GM19035 (cell line): Measurements from ENCODE around the gene GHRL.
"Not testable (repeated sequence)": the region's sequence is repeated elsewhere in the genome, so short reads cannot be mapped to it uniquely, and the experiment has no call there.

Source experiments
- ATAC-seq: cut with Tn5 transposase; IDR thresholded peaks from one replicate; pipeline ENCODE4 v1.9.1; 2021; ENCODE audit not compliant: unreplicated experiment

Gene GHRL

DNA sequence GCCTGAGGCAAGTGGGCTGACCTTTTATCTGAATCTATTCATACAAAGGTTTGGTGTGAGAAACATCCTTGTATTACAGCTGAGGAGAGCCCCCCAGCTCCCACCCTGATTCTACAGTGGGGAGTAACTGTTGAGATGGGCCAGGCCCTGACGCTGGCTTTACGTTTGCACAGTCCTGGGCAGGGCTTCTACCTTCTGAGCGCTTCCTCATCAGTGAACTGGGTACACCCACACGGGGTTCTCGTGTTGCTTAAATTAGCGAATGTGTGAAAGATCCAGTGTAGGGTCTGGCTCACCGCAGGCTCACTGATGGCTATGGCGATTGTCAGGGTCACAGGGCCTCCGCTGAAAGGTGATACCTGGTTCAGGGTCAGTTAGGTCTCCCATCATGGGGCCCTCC lies 7.3 kb upstream of the GHRL start:
- ATAC-seq, result no peak

DNA sequence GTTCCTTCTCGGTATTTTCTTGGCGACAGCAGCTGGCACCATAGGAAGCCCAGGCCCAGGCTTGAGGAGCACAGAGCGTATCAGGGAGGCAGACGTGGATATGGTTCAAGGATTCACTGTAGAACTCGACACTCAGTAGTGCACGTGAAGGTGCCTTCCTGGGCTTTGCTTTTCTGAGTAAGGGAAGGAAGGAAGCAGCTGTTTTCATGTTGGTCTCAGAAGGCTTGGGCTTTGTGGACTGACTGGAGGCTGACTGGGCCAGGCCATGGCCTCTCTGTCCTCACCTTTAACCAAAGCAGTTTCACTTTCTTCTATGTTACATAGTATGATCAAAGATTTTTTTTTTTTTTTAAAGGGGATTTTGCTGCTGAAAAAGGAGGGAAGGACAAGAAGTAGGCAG lies 6.9 kb upstream of the GHRL start:
- no peak for ATAC-seq

DNA sequence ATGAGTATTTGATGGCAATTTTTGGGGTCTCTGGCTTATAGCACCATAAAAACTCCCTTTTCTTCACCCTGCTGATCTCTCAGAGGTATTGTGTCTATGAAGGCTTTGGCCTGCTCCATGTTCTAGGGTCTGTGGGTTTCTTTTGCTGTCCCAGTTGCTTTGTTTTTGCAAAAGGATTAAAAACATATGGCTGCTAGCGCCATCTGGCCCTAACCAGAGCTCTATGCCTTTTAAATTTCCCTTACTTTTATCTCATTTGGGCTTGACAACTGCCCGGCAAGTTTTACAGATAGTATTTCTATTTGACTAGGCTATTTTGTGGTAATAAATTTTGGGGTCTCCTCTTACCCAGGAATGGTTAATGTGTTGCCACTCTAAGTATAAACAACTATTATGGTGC lies 6.4 kb upstream of the GHRL start:
- no peak for ATAC-seq

DNA sequence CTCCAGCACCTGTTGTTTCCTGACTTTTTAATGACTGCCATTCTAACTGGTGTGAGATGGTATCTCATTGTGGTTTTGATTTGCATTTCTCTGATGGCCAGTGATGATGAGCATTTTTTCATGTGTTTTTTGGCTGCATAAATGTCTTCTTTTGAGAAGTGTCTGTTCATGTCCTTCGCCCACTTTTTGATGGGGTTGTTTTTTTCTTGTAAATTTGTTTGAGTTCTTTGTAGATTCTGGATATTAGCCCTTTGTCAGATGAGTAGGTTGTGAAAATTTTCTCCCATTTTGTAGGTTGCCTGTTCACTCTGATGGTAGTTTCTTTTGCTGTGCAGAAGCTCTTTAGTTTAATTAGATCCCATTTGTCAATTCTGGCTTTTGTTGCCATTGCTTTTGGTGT lies 5.3 kb upstream of the GHRL start:
- ATAC-seq, result not testable (repeated sequence)

DNA sequence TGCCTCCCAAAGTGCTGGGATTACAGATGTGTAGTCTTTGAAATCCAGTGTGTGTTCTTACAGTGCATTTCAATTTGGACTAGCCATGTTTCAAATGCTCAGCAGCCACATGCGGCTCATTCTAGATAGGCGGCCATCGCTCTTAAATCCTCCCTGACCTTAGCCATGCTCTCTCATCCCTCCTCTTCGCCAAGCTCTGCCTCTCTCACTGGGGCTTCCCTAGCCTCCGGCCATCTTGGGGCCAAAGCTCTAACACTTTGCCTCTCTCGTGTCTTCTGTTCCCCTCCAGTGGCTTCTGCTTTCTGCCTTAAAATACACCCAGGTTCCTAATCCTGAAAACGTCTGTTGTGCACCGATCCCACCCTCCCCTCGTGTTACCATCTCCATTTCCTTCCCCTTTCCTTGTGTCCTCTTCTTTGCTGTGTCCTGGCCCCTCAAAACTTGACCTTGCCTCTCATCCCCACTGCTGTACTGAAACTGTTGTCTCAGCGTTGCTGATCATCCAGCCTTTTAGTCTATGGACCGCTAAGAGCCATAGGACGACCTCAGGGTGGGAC lies 1.4 kb upstream of the GHRL start:
- ATAC-seq, result no peak

DNA sequence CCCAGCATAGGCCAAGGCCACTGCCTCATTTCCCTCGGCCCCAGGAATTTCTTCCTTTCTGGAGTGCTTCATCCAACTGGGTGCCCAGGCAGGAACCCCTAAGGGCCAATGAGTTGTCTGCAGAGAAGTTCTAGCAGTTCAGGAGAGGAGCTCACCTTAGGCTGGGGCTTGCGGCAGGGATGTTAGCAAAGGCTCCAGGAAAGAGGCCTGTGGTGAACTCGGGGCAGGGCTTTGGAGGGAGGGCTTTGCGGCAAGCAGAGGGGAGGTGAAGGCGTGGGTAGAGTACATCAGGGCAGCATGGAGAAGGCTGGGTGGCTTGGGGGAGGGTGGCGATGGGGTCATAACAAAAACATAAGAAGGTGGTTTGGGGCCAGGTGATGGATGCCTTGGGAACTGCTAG lies 1.1 kb downstream of the GHRL start:
- ATAC-seq, result no peak

DNA sequence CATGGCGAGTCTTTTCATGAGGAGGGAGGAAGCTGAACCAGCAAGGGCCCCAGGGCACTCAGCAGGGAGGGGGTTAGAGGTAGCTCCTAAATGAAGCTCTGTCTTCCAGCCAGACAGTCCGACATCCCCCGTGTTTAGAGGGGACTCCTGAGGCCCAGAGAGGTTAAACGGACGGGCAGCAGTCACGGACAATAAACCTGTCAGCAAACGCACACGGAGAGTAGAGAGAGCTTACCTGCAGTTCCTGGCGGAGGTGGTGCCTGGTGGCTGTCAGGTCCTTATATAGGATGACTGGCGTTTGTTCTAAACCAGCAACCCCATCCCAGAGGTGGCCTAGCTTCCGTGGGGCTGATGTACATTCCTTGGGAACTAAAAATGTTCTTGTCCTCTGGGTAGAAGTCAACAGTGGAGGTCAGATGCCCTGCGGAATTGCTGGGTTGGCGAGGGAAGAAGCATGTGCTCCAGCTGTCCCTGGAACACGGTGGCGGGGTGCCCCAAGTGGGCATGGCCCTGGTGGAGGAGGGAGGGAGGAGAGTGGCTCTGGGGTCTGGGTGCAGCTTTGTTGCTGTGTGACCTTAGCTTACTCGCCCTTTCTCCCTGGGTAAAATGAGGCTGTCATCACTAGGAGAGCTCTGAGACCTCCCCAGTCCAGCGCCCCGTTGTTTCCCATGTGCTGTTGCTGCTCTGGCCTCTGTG lies 2.1 kb downstream of the GHRL start:
- ATAC-seq, result no peak

DNA sequence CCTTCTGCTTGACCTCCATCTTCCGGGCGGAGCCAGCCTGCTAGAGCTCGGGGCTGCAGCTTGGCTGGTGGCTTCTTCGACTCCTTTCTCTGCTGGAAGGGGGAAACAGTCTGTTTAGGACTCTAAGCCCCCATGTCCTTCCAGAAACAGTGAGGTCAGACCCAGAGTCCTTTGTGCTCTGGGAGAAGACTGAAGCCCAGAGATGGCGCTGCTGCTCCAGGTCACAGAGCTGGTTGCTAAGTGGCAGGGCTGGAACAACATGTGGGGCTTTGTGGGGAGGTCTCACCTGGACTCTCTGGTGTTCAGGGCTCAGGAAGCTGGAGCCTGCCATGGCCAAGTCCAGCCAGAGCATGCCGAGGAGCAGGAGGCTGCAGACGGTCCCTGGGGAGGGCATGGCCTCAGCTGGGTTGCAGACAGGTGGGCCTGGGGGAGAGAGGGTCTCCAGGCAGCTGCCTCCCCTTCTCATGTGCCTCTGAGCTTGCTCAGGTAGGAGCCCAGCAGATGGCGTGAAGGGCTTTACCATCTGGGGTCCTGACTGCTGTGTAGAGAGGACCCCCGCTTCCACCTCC lies 2.9 kb downstream of the GHRL start:
- no peak for ATAC-seq

DNA sequence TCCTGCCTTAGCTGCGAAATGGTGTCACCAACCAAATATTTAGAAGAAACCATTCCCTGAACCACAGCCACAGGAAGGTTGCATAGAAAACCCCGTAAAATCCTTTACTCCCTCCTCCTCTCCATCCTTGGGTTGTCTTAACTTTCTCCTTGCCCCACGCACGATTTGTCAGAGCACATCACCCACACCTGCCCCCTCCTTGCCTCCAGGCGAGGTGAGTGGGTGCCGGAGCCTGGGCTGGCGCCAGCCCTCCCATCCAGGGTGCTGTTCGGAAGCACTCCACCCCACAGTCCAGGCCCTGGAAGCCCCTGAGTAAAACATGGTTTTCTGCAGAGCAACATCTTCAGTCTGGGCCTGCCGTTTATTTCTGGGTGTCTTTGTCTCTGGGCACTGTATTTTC lies 3.7 kb downstream of the GHRL start:
- no peak for ATAC-seq

DNA sequence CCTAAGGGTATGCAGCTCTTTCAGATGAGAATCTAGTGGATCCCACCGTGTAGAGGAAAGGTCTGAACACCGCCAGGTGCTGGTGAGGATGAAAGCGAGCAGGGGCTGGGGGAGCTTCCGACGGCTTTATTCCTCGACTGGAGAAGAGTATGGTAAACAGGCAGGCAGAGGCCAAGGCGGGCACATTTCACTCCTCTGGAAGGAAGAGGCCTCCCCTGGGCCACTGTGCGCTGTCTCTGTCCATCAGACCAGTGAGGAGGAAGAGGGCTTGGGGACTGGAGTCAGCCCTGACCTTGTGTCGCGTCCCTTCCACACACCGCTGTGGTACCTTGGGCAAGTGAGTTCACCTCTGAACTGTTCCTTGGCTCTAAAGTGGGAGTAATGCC lies 4.2 kb downstream of the GHRL start:
- no peak for ATAC-seq

DNA sequence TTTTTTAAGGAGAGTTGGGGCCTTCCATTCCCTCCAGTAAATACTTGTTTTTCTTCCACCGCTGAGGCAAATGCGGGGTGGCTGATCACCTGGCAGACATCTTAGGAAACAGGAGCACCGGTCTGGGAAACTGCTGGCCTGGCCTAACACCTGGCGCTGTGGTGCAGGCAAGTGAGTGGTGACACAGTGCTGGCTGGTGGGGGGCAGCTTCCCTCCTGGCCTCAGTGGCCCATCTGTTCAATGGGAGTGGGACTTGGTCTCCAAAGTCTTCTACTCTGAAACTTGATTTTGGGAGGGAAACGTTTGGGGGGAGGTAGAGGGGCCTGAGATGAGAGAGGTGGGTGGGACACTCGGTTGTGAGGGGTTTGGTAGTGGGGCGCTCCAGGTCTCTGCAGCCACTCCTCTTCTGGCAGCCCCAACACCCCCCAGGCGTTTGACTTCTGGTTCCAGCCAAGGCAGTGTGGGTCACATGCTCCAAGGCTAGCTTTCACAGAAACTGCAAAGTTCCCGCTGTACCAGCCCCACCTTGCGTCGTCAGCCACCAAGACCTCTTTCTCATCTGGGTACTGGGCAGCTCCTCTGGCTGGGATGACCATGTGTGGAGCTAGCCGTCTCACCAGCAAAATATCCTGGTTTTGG lies 4.7 kb downstream of the GHRL start:
- no peak for ATAC-seq

DNA sequence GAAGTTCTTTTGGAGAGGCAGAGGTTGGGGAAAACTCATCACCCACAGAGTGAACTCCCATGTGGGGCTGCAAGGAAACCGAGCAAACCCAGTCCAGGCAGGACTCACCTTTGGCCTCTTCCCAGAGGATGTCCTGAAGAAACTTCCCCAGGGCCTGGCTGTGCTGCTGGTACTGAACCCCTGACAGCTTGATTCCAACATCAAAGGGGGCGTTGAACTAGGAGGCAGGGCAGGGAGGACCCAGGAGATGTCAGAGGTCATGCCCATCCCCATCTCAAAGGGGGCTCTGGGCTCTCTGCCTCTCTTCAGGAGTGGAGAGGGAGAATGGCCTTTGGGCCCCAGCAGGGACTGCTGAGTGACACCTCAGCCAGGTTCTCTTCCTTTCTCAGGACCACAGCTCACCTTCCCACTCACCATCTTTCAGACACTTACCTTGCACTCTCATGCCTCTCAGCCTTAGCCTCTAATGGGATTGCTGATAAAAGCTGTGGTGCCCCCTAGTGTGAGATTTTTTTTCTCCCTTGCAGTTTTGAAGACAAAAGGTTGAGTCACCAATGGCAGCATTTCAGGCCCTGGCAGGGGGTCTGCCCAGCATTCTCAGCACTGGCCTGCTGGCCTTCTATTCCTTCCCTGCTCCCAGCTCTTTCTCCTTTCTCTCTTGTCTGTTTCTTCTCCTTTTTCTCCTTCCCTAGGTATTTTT lies 6.0 kb downstream of the GHRL start:
- no peak for ATAC-seq

DNA sequence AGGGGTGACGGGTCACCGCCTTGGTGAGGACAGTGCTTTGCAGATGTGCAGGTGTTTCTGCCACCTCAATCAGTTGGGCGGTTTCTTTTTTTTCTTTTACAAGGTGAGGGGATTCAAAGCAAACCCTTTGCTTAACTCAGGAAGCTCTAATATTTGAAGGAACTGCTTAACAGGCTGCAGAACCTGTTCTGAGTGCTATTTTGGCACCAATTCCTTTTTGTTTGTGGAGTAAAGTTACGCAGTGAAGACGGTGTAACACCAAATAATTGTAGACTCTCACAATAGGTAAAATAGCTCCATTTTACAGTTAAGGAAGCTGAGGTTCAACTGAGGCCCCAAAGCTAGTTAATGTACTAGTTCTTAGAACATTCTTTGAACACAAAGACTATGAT lies 6.6 kb downstream of the GHRL start:
- no peak for ATAC-seq

DNA sequence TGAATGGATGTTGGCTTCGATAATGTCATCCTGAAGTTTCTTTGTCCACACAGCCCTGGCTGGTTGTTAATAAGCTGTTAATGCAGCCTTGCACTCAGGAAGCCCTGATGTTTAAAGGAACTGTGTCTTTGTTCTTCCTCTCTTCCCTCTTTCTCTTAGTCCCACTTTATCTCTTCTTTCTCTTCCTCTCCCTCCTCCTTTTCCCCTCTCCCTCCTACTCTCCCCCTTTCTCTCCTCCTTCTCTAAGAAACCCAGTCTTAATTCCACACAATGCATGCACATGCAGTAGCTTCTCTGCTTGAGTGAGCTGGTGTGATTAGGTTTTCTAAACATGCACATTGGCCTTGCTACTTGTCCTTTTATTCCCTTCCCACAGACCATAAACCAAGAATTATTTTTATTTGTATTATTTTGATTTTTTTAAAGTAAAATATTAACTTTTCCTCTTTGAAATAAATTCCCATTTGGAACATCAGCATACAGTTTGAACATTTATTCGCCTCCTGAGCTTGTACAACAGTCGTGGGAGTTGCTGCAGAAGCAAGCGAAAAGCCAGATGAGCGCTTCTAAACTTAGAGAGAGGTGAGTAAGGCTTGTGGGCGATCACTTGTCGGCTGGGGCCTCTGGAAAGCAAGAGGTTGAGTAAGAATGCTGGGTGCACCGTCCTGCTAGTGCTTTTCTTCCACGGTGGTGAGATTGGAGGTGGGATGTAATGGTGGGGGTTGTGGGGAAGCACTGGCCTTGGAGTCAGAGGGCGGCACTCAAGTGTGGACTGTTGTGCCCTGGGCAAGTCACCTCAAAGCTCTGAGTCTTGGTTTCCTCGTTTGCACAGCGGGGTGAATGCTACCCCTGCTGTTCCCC lies 7.2 kb downstream of the GHRL start:
- no peak for ATAC-seq

DNA sequence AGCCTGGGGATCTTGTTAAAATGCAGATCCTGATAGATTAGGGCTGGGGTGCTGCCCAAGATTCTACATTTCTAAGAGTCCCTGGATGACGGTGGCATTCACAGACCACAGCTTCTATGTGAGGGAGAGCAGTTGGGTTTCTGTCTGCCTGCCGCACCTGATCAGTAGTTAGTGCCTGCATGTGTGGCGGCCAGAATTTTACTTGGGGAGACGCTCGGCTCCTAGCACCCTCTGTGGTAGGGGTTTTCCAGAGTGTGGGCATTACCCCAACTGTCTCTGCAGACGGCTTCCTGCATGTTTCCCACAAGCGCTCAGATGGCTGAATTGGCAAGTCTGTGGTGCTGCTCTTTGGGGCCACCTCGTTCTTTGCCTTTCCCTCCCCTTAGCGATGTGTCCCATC lies 8.3 kb downstream of the GHRL start:
- no peak for ATAC-seq

DNA sequence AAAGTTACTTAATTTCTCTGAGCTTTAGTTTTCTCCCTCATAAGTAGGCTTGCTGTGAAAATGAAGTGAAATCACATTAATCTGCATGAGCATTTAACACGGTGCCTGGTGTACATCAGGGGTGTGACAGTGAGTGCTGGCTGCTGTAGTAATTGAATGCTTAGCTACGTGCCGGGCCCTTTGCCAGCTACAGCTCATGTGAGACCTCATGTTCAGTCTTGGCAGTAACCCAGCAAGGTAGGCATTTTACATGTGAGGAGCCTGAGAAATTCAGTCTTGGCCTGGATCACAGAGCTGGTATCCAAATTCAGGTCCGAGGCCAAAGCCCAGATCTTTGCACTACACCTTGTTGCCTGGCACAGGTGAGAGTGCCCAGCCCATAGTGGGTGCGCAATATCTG lies 9.1 kb downstream of the GHRL start:
- ATAC-seq, result no peak

DNA sequence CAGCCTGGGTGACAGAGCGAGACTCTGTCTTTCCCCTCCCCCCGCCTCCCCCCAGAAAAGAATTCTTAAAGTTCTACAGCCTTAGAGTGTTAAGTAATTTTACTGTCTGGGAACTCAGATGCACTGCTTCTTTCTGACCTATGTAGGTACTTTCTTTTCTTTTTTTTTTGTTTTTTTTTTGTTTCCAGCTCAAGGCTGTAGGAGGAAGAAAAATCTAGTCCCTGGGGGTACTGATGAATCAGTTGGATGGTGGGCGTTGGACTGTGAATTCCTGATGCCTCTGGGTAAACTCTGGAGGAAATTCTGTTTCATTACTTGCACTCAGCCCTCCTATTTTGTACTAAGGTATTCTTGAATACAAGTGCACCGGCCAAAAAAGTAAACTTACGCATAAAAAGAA lies 10.8 kb downstream of the GHRL start:
- no peak for ATAC-seq

DNA sequence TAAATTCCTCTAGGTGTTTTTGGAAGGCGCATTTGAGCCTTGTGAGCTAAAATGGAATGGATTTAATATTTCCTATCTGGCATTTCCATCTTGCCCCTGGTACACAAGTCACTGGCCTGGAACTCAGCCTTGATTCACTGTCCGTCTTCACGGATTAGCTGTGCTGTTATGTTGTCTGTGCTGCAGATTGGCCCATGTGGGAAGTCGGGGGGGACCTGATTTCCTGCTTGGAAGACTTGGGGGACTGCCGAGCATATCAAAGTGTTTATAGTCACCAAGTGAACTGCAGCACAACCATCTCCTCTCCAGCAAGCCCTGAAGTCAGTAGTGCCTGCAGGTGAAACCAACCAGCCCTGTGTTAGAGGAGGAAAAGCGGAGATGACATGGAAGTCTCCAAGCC lies 12.2 kb downstream of the GHRL start:
- ATAC-seq, result no peak

DNA sequence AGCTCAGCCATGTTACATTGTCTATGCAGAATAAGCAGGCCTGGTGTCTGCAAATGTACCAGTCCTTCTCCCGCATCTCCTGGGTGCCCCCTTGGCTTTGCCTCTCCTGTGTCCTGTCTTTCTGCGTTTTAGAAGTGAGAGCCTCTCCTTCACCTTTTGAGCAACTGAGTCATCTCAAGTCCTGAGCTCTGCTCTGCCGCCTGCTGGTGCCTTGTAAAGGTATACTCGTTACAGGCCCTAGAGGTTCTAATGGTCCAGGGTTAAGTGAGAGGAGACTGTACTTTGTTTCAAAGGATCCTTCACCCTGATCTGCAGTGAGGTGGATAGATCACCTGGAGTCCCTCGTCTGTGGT lies 12.6 kb downstream of the GHRL start:
- no peak for ATAC-seq

DNA sequence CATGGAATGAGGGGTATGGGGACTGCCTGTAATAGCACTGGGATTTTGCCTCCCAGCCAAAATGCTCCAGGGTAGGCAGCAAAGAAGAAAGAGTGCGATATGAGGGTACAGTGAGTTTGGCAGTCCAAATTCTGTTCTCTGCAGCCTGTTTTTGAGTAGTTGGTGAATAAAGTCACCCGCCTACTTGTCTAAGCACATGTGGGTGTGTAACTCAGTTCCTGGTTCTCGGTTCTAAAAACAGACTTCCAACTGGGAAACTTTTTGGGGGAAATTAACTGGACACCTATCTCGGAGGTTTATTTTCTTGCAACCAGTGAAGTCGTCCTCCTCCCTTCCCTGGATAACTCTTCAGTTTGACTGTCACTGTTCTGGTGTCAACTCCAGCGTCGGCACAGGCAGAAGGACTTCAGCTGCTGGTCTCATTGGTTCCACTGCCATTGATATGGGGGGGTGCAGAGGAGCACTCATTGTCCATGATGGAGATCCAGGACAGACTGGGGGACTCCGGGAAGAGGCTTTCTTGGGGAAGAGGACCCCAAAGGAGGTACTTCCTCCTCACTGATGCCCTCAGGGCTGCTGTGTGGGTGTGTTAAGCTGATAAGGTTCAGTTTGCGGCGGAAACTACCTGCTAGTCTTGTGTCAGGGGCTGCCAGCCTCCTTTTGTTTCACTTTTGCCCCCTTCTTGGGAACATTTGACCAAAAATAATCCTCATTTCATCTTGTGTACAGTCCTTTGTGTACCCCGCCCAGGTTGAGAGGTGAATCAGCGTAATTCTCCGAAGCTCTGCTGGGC lies 13.2 kb downstream of the GHRL start:
- no peak for ATAC-seq
